HG03196 (cell line): ENCODE data around the gene HMGCS1.
A peak's percentile ranks its signal among the peaks of the same experiment; 100 is the strongest.
"Not testable (repeated sequence)": the region's sequence is repeated elsewhere in the genome, so short reads cannot be mapped to it uniquely, and the experiment has no call there.

Experiments
- ATAC-seq: cut with Tn5 transposase; IDR thresholded peaks from one replicate; pipeline ENCODE4 v1.9.1; 2021; ENCODE audit not compliant: unreplicated experiment

The HMGCS1 gene

DNA sequence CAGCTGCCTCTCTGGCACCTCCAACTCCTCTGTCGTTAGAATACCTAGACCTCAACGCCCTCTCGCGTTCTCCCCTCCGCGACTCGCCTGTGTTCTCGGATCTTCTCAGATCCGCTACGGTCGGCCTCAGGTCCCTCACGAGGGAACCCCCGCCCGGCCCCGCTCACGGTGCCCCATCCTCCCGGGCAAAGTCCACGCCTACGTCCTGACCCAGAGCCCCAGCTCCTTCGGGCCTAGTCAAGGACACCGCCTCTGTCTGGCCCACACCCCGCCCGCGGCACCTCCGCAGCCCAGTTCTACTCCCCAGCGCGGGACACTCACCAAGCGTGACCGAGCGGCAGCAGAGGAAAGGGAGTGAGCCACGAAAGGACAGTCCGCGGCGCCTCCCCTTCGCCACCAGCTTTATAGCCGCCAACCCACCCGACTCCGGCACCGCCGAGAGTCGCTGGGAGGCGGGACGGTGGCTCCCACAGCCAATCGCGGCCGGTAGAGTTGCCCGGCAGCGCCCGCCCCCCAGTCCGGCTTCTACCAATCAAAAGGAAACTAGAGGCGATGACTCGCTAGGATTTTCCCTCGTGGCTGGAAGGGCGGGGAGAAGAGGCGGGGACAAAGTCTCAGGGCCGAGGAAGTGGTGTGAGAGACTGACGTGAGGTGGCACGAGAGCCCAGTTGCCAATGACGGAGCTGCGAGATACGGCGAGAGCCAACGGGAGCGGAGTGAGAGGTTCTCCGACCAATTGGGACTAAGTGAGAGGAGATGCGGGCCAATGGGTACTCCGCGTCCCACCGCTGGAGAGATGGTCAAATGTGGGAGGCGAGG, at the start of gene HMGCS1:
Gene HMGCS1, minus strand, starts transcription at position 378 of the 819 bp plus-strand sequence. CDS start 14,447 bp downstream, outside the sequence.
- peak; percentile 93 for ATAC-seq

DNA sequence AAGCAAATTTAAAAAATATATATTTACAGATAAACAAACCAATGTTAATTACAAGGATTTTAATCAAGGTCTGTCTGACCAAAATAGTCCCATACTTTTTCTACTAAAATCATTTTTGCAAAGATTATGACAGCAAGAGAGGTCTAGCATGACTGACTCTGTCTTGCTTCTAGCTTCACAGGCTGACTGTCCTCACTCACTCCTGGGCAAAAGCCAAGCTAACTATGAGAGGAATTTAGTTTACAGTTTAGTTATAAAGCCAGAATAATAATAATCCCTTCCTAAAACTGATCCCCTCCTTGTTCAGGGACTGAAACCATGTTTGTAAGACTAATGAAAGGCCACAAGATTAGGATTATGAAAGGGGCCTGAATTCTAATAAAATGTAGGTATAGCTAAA, 45.5 kb upstream of the HMGCS1 start:
- ATAC-seq: no peak

DNA sequence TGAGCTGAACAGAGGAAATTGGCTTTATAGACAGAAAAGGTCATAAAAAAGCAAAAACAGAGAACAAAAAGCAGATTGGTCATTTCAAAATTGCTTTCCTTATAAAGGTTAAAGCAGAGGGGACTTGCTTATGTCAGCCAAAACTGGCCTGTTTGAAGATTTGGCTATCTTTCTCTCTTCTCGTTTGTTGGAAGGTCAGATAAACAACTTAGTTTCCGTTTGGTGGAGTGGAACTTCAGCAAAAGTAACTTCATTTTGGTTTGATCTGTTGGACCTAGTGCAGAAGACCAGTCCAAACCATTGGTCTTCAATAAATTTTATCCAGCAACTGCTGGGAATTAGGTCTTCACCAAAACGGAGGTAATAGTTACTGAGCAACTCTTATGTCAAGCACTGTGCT, 45.1 kb upstream of the HMGCS1 start:
- ATAC-seq: no peak

DNA sequence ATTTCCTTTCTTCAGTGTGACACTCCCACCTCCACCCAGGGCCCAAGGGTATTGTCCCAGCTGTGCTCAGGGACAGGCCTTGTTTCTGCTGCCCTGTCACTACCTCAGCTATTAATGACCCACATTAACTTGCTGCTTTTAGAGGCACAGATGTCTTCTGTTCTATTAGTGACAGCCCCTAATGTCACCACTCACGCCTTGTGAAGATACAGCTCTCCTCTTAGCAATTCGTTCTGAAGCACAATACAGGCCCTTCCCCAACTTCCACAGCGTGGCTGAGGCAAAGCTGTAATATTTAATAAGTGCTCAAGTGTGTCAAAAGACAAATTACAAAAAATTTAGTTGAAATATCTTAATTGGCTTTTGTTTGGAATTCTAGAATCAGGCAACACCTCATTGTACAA, 44.7 kb upstream of the HMGCS1 start:
- no peak for ATAC-seq

DNA sequence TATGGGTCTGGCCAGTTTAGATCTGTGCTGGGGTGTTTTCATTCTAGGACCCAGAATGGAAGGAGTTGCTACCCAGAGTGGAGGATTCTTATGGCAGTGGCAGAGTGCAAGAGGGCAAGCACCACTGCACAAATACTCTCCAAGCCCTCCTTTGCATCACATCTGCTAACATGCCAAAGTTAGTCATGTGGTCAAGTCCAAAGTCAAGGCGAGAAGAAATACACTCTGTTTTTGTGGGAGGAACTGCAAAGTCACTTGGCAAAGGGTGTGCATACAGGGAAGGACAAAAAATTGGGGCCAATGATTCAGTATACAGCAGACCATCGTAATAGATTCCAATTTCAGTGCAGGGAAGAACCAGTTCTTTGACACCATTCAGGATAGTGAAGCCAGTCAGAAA, 43.9 kb upstream of the HMGCS1 start:
- ATAC-seq: no peak

DNA sequence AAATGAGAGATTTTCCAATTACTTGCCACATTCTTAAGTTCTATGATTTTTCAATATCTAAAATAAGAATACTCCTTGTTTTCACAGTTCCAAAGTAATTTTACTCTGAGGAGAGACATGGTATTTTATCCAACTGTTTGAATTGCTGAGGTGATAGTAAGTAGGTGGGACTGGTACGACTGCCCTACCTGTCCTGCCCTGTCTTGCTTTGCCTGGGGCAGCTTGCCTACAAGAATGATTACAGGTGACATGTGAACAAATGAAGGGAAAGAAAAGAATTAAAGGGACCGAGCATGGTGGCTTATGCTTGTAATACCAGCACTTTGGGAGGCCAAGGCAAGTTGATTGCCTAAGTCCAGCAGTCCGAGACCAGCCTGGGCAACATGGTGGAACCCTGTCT, 41.6 kb upstream of the HMGCS1 start:
- no peak for ATAC-seq

DNA sequence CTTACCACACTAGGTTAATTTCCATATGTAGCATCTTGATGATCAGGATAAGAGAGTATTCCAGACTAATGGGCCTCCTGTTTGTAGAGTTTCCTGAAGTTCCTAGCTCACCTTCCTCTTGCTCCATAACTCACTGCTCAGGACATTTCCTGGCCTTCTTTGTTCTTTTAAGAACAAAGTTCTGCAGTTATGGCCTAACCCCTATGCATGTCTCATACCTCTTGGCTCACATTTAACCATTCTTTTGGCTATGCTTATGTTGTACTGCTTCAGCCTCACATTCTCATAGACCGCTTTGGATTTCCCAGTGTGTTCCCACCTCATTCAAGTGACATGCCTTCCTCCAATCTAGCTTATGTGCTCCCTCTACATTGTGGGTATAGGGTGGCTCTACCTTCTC, 40.5 kb upstream of the HMGCS1 start:
- no peak for ATAC-seq

DNA sequence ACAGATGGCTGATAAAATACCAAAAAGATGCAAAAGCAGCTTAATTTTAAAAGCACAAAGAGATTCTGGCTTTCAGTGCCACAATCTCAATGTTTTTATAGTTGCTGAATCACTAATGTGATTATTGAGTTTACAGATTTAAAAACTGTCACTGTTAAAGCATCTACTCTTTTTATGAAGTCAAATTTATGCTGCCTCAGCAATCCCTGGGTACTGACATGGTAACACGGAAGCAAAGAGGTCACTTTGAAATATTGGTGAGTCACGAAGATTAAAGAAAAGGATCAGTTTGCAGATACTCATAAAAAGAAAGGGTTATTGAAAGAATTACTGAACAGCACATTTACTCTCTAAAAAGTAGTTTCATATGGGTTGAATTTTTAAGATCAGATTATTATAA, 39.7 kb upstream of the HMGCS1 start:
- no peak for ATAC-seq

DNA sequence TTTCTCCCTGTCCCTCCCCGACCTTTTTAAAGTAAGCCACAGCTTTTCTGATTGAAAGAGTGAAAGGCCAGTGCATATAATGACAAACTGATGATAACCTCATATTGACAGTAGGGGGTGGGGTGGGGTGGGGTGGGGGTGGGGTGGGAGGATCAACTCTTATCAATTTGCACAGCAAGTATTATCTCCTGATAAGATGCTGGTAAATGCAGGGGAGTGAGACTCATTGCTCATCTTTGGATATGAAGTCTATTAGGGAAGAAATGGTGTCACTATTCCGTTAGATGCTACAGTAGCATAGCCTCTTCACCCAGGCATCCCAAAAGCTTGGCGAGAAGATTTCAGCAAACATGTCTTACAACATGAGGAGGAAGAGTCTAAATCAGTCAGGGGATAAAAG, 38.9 kb upstream of the HMGCS1 start:
- no peak for ATAC-seq

DNA sequence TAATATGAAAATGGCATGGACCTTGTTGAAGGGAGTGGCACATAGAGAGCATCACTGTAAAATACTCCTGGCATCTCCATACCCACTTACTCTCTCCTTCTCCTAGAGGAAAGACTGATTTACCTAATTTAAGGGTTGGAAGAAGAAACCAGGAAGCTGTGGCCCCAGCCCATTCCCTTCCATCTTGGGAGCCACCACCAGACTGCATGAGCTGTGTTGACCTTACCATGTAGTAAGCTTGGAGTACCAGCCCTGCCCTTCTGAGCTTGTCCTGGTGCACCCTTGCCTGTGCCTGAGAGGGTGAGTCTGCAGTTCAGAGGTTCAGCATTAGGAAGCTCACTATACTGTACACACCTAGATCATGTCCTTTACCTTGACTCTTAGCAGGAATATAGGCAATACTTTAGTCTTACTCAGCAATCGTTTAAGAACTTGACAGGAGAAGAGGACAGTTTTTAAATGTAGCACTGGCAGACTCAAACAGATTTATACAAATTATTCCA, 35.7 kb upstream of the HMGCS1 start:
- ATAC-seq: no peak

DNA sequence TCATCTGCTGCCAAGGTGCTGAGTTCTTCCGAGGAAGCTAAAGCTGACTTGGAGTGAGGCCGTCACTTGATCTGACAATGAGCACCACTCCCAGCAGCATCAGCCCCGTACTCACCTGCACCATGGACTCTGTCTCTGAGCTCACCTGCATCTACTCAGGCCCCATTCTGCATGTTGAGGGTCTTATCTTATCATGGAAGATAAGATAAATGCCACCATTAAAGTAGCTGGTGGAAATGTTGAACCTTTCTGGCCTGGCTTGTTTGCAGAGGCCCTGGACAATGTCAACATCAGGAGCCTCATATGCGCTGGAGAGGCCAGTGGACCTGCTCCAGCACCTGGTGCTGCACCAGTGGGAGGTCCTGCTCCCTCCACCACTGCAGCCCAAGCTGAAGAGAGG, 35.0 kb upstream of the HMGCS1 start:
- ATAC-seq: no peak

DNA sequence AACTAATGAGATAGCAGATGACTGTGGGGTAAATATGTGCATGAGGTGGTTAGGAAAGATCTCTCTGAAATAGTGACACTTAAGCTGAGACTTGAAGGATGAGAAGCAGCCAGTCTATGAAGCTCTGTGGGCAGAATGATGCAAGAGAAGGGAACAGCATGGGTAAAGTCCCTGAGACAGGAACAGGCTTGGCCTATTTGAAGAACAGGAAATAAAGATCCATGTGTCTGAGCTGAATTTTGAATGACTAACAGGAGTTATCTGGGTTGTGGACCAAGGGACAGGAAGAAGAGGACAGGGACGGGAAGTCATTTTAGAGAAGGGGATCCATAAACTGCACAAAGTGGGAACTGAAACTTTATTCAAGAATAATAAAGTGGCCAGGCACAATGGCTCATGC, 25.6 kb upstream of the HMGCS1 start:
- no peak for ATAC-seq

DNA sequence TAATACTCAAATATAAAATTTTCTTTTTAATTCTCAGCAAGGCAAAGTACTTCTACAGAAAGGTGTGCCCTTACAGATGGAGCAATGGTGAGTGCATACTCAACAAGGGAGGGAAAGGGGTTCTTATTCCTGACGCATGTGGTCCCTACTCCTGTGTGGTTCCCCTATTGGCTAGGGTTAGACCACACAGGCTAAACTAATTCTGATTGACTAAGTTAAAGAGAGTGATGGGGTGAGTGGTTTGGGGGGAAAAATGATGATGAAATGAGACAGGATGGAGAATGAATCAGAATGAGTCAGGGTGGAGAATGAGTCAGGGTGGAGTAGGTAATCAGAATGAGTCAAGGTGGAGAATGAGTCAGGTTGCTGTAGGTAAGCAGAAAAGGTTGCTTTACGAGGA, 22.9 kb upstream of the HMGCS1 start:
- no peak for ATAC-seq

DNA sequence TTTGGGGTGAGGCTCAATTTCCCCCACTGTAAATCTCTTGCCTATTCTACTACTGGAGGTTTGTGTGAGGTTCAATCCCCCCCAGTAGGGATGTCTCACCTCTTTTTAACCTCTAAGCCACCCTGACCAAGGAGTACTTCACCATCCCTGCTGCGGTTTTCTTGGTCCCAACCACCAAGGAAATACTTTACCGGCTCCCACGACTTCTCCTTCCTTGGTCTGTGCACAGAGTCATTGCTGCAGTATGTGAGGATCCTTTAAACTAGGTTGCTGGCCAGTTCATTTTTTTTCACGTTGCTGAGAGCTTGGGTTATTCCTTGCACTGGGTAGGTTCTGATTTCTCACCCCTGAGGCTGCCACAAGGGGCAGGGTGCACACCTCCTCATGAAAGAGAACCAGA, 22.5 kb upstream of the HMGCS1 start:
- ATAC-seq: no peak

DNA sequence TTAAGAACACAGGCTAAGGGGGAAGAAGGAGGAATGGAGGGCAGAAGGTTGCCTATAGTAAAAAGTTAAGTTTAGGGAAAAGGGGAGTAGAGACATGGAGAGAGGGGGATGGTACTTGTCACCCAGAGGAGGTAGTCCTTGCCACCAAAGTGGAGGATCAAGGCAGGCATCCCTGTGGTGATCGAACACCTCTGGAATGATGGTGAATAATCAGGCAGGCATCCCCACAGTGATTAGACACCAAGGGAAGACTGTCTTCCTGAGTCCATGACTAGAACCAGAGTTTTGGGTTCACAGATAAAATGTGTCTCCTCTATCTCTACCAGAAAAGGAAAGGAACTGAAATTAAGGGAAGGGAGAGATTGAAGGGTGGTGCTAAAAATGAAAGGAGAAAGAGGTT, 19.2 kb upstream of the HMGCS1 start:
- no peak for ATAC-seq

DNA sequence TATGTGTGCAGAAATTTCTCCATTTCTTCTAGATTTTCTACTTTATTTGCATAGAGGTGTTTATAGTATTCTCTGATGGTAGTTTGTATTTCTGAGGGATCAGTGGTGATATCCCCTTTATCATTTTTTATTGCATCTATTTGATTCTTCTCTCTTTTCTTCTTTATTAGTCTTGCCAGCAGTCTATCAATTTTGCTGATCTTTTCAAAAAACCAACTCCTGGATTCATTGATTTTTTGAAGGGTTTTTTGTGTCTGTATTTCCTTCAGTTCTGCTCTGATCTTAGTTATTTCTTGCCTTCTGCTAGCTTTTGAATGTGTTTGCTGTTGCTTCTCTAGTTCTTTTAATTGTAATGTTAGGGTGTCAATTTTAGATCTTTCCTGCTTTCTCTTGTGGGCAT, 12.4 kb upstream of the HMGCS1 start:
- ATAC-seq: not testable (repeated sequence)

DNA sequence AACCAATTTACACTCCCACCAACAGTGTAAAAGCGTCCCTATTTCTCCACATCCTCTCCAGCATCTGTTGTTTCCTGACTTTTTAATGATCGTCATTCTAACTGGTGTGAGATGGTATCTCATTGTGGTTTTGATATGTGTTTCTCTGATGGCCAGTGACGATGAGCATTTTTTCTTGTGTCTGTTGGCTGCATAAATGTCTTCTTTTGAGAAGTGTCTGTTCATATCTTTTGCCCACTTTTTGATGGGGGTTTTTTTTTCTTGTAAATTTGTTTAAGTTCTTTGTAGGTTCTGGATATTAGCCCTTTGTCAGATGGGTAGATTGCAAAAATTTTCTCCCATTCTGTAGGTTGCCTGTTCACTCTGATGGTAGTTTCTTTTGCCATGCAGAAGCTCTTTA, 10.3 kb upstream of the HMGCS1 start:
- not testable (repeated sequence) for ATAC-seq

DNA sequence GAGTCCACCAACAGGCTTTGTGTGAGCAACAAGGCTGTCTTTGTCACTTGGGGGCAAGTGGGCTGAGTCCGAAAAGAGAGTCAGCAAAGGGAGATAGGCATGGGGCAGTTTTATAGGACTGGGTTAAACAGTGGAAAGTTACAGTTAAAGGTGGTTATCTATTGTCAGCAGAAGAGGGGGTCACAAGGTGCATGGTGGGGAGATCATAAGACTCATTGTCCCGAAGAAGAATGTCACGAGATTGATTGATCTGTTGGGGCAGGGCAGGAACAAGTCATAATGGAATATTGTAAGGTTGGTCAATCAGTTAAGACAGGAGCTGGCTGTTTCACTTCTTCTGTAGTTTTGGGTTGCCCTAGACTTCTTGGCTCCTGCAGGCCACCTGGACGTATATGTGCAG, 7.6 kb upstream of the HMGCS1 start:
- no peak for ATAC-seq

DNA sequence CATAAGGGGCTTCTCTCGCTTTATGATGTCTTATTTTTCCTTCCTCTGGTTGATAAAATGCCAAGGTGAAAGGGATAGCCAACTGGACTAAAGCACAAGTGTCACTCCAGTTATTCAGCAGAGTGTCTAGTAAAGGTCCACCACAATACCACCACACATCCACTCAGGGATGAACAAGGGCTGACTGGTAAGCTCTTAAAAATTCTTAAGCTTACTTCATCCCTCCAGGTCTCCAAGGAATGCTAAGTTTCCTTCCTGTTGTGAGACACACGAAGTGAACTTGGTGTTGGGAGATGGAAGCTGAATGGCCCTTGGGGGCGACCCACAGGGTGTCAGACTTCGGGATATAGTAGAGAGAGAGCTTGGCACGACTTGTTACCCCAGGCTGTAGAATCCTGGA, 3.2 kb upstream of the HMGCS1 start:
- no peak for ATAC-seq

DNA sequence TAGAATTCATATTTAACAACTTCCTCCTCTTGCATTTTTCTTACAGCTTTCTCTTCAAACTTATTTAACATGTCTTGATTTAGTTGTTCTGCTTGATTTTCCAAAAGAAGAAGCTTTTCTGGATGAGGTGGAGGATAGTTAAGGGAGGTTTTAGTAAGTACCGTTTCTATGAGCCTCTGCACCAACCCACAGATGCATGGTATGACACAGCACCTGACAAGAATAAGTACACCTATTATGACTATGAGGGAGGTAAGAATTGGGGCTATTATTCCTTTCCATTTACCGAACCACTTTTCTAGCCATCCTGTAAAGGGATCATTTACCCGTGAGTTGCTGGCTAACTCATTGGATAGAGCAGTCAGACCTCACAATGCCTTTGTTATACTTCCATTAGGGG, 2.5 kb upstream of the HMGCS1 start:
- ATAC-seq: no peak

DNA sequence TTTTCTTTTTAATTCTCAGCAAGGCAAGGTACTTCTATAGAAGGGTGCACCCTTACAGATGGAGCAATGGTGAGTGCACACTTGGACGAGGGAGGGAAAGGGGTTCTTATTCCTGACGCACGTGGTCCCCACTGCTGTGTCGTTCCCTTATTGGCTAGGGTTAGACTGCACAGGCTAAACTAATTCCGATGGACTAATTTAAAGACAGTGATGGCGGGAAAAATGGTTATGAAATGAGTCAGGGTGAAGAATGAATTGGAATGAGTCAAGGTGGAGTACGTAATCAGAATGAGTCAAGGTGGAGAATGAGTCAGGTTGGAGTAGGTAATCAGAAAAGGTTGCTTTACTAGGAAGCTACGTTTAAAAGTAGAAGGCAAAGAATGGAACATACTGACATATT, 2.1 kb upstream of the HMGCS1 start:
- no peak for ATAC-seq

DNA sequence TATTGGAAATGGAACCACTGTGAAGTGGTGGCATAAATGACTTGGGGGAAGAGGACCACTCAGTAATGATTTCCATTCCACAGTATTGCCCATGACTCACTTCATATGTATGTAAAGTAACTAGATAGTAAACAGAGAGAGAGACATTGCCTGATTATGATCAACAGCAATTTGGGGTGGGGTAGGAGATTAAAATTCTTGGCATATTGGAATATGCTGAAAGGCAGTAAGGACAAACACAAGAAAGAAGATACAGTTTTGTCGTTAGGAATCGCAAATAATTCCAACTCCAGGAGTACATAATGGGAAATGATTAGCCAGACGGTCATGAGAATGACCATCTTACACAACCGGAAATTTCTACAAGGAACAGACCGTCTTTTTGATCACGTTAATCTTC, 1.5 kb upstream of the HMGCS1 start:
- ATAC-seq: no peak

DNA sequence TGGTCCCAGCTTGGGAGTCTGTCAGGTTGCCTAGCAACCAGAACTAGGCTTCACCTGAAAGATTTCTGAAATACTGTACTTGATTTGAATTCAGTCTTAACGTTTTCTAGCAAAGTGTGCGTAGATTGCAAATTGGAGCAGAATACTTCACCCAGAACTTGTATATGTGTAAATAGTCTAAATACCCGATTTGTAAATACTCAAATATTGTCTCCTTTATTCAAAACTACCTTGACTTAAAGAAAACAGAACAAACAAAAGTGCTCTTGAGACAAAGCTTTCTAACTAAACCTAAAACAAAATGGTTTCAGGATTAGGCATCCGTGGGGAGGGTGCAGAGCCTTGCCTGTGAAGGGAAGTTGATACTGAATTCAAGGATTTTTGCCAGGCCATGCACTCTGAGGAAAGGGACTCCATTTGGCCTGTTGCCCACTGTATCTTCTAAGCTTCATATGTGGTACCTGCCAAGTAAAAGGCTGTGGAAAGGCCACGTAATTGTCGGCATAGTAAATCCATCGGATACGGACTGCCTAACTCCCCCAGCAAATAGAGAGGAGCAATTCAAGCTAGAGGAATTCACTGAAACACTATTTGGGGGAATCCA, 744 bp upstream of the HMGCS1 start:
- ATAC-seq: no peak
